Duodenal mucosa (tissue), 2 donors: ENCODE data around the gene CPNE1.

ENCODE experiments used
- H3K27ac ChIP-seq: one replicate; pipeline ENCODE4 v1.7.0; 2013; ENCODE audit warnings: low read depth, low read length
- H3K27me3 ChIP-seq, 2 donors: one replicate each; pipeline ENCODE4 v1.7.0; 2013; ENCODE audit warnings: low read length in 2 of 2, control low read depth in 1 of 2; ENCODE audit not compliant: insufficient read depth in 2 of 2, control insufficient read depth in 1 of 2
- H3K36me3 ChIP-seq, 2 donors: one replicate each; pipeline ENCODE4 v1.7.0; 2013; ENCODE audit warnings: low read length in 2 of 2, control low read depth in 1 of 2; ENCODE audit not compliant: insufficient read depth in 2 of 2, control insufficient read depth in 1 of 2
- H3K4me1 ChIP-seq, 2 donors: one replicate each; pipeline ENCODE4 v1.7.0; 2013; ENCODE audit warnings: low read length in 2 of 2, control low read depth in 1 of 2; ENCODE audit not compliant: insufficient read depth in 2 of 2, control insufficient read depth in 1 of 2
- H3K4me3 ChIP-seq, 2 donors: one replicate each; pipeline ENCODE4 v1.7.0; 2013; ENCODE audit warnings: low read length in 2 of 2, low read depth in 1 of 2
- H3K9ac ChIP-seq, 2 donors: one replicate each; pipeline ENCODE4 v1.7.0; 2013; ENCODE audit warnings: low read length in 2 of 2, low read depth in 1 of 2
- H3K9me3 ChIP-seq, 2 donors: one replicate each; pipeline ENCODE4 v1.7.0; 2013; ENCODE audit warnings: low read length in 2 of 2, control low read depth in 1 of 2; ENCODE audit not compliant: control insufficient read depth in 1 of 2

The CPNE1 gene

DNA sequence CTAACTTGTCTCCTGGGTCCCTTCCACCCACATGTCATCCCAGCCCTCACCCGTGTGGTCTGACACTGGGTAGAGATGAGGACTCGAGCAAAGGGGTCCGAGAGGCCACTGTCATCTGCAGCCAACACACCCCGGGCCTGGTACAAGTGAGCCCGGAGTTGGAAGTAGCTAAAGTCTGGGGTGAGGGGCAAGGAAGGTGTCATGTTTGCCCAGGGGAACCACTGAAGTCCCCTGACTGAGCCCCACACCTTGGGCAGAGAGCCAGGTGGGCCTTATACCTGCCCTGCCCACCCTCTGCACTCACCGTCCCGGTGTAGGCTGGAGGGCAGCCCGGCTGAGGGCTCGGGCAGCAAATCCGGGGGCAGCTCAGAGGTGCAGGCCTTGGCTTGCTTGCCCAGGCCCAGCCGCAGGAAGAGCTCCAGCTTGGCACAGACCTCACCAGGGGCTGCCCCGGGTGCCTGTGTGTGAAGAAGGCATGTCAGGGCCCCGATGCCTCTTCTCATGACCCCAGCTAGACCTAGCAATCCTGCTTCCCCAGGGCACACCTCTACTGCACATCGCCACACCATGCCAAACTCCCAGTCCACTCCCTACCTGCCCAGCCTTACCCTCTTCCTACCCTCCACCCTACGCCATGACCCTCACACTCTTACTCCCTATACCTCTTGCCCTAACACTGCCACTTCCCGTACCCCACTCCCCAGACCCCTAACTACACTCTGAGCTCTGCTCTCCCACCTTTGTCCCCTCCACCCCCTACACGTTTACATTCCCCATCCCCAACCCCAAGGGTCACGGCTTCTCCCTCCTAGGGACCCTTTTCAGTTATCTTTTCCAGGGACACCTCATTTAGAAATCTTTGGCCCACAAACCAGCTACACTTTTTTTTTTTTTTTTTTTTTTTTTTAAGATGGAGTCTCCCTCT is 80.8 kb downstream of the CPNE1 start:
- Histone ChIP-seq H3K4me1 (no peaks in the 10 kb centered on the region), H3K9me3 (no peaks in the 10 kb centered on the region), H3K4me3 (no peak overlapping the region), H3K9ac (no peak overlapping the region), H3K27ac (no peak overlapping the region), H3K27me3 (no peaks in the 10 kb centered on the region), H3K36me3 (no peaks in the 10 kb centered on the region)

DNA sequence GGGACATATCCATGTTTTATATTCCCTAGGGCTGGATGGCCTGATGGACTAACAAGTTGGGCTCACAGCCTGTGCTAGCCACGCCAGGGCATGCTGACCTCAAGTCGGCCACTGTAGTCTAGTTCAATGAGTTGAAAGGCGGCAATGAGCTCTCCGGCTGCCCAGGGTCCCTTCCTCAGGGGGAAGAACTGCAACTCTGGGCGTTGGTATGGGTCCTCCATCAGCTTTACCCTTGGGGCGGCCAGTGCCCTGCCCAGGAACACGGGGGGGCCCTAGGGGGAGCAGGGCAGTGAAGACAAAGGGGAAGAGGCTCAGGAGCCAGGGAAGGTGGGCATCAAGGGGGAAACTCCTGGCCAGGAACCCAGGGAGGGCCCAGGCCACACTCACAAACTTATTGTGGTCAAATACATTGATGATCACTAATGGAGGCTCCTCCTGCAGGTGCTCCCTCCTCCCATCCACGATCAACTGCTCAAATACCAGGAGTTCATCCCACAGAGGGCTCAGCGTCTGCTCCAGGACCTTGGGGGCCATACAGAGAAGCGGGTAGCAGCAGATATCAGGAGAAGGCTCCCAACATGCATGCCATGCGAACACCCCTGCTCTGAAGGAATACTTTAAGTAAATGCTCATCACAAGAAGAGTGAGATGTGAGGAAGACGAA is 81.8 kb downstream of the CPNE1 start:
- H3K27ac ChIP-seq, result no peak overlapping the region
- H3K4me3 ChIP-seq, result no peak overlapping the region
- H3K4me1 ChIP-seq, result no peaks in the 10 kb centered on the region
- no peaks in the 10 kb centered on the region for H3K27me3 ChIP-seq
- no peaks in the 10 kb centered on the region for H3K9me3 ChIP-seq
- no peak overlapping the region for H3K9ac ChIP-seq
- no peaks in the 10 kb centered on the region for H3K36me3 ChIP-seq

DNA sequence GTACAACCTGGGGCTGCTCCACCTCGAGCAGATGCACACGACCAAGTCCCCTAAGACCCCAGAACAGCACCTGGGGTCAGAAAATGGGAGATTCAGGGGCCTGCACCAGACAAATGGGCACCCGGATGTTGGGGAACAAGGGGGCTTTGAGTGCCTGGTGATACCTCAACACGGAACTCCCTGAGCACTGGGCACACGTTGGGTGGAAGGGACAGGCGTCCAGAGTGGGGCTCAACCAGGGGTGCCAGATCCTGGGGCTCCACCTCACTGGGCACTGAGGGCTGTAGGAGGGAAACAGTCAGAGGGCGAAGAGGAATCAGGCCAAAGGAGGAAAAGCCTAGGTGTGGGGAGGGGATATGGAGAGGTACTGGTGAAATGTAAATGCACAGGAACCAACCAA is 82.6 kb downstream of the CPNE1 start:
- Histone ChIP-seq H3K4me3 (no peak overlapping the region), H3K27ac (no peak overlapping the region), H3K27me3 (no peaks in the 10 kb centered on the region), H3K9me3 (no peaks in the 10 kb centered on the region), H3K4me1 (no peaks in the 10 kb centered on the region), H3K36me3 (no peaks in the 10 kb centered on the region), H3K9ac (no peak overlapping the region)

- Histone ChIP-seq H3K9me3 (no peaks in the 10 kb centered on the region), H3K9ac (no peak overlapping the region), H3K36me3 (no peaks in the 10 kb centered on the region), H3K4me3 (no peak overlapping the region), H3K27me3 (no peaks in the 10 kb centered on the region), H3K4me1 (peaks cover 0 to 9% of the 10 kb centered on the region in 2 donors), H3K27ac (no peak overlapping the region)
Observed at GRCh38 chr20:35579196-35579595, 85.5 kb downstream of the CPNE1 start.

DNA sequence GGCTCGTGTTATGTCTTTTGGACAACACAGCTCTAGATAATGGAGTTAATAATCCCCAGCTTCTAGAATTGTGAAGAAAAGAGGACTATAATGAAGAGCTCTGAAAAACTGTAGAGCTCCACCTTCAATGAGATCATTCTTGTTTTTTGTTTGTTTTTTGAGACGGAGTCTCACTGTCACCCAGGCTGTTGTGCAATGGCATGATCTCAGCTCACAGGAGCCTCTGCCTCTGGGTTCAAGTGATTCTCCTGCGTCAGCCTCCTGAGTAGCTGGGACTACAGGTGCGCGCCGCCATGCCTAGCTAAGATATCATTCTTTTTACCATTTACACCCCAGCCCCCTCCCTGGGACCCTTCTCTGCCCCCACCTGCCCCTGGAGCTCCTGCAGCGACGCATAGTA is 86.2 kb downstream of the CPNE1 start:
- H3K4me1 ChIP-seq, result peaks cover 0 to 9% of the 10 kb centered on the region in 2 donors
- no peaks in the 10 kb centered on the region for H3K9me3 ChIP-seq
- no peaks in the 10 kb centered on the region for H3K27me3 ChIP-seq
- no peaks in the 10 kb centered on the region for H3K36me3 ChIP-seq
- no peak overlapping the region for H3K9ac ChIP-seq
- H3K4me3 ChIP-seq, result no peak overlapping the region
- H3K27ac ChIP-seq, result no peak overlapping the region

- no peaks in the 10 kb centered on the region for H3K36me3 ChIP-seq
- no peak overlapping the region for H3K4me3 ChIP-seq
- H3K9me3 ChIP-seq, result peaks cover 5% of the 10 kb centered on the region in 2 donors
- no peak overlapping the region for H3K27ac ChIP-seq
- H3K9ac ChIP-seq, result no peak overlapping the region
- peaks cover 0 to 9% of the 10 kb centered on the region in 2 donors for H3K4me1 ChIP-seq
- H3K27me3 ChIP-seq, result no peaks in the 10 kb centered on the region
Observed at GRCh38 chr20:35576816-35577215, 87.9 kb downstream of the CPNE1 start.
